HG03521 (cell line): ENCODE data around the gene LSM6.

ENCODE experiments used
- ATAC-seq: cut with Tn5 transposase; IDR thresholded peaks from one replicate; pipeline ENCODE4 v1.9.1; 2021; ENCODE audit warnings: mild to moderate bottlenecking, moderate library complexity; ENCODE audit not compliant: unreplicated experiment

Gene LSM6

DNA sequence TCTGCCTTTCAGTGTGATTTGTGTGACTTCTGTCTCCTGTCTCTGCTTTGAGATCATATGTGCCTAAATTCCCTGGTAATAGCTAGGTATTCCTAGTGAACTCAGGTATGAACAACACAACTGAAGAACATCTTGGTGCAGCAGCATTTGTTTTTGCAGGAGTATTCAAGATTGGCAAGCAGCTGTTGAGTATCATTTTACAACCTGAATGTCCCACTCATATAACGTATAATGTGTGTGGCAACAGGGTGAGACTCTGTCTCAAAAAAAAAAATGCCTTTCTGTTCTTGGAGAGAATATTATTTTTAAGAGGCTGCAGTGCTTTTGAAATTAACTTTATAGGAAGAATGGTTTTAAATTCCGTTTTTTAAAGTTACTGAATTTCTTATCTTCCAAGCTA lies 7.7 kb downstream of the LSM6 start:
- ATAC-seq: no peak

DNA sequence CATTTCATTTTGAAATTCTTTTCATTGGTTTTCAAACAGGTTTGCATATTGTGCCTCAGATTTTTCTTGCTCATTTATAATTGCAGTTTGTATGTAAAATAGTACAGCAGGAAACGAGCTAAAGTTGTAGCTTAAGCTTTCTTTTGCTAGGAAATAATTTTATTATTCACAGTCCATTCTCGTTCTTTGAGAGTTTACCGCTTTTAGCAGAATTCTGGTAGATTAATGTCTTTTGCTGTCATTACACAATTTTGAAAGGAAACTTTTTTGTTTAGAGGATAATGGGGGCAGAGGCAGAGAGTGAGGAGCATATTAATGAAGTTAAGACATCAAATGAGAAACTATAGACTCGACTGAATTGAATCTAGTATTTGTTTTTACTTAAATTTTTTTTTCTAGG lies 10.5 kb downstream of the LSM6 start:
- ATAC-seq: no peak

DNA sequence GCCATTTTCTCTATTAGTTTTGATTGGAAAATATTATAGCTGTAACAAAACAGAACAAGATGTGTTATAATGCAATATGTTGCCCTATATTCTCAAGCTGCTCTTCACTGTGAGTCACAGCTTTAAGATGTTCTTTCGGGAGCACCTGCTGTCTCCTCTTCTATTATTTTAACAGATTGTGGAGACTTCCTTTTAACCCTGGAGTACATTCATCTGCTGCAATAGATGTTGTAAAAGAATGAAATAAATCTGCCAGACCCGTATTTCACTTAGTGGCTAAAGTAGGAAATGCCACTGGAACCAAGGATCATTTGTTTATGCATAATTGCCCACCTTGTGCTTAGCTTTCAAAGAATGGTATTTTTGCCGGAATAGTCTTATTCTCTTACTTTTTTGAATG lies 11.1 kb downstream of the LSM6 start:
- ATAC-seq: no peak

DNA sequence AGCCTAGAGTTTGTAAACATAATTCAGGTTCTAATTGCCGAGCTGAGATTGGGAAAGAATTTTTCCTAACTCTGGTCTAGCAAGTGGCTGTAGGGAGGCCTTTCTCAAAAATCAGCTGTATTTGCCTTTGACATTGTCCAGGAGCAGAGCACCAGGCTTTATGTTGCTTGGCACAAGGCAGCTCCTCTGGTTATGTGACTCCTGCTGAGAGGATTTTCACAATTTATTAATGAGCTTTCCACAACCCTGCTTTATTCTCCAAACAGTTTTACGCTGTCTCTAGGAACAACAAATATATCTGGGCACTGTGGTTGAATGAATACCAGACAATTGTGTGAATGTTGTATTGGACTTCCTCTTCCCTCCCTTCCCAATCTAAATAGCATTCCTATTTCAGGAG lies 14.9 kb downstream of the LSM6 start:
- ATAC-seq: no peak

DNA sequence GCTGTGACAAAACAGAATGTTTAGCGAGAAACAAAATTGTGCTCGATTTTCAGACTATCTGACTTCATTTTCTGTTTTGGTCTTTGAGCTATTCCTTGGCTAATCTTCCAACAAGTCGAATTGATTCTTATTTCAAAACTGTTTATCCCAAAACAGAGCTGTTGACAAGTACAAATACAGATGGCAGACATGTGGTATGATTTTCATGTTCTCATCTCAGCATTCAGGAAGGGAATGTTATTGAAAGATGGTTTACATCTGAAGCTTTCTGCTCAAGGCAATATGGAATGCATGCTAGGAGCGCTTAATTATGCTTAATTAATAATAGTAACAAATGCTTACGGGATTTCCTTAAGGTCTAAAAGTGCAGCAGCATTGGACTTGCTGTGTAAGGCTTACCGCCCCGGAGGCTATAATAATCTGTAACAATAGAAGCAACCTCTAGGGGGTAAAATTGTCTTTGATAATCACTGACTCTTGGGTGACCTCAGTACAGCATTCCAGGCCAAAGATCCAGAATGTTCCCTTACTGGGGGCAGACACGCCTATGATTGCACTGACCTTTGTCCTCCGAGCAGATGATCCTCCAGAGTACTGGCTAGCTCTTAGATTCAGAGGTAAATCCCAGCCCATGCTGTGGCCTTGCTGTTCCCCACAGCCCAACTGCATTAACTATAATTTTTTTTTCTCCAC lies 16.4 kb downstream of the LSM6 start:
- ATAC-seq: no peak

DNA sequence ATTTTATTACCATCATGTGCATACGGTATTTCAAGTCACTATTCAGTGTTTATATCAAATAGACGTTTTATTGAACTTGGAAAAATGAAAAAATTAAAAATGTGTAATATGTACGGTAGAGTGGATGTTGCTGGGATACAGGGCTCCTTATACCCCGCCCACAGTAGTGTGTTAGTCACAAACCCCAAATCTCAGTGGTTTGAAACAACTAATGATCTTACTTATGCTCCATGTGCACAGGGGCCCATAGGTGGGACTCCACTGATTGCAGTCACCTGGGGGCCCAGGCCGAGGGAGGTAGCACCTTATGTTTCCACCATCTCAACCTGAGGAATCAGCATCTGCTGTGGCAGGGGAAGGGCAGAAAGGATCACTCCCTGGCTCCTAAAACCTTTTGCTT lies 18.1 kb downstream of the LSM6 start:
- ATAC-seq: no peak

DNA sequence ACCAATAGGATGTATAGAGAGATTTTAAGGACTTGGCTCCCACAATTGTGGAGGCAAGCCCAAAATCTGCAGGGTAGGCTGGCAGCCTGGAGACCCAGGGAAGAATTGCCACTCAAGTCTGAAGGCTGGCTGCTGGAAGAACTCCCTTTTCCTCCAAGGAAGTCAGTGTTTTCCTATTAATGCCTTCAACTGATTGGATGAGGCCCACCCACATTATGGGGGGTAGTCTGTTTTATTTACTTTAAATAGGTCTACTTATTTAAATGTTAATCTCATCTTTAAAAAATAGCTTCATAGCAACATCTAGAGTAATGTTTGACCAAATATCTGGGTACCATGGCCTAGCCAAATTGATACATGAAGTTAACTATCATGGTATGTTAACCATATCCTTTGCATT lies 18.7 kb downstream of the LSM6 start:
- no peak for ATAC-seq

DNA sequence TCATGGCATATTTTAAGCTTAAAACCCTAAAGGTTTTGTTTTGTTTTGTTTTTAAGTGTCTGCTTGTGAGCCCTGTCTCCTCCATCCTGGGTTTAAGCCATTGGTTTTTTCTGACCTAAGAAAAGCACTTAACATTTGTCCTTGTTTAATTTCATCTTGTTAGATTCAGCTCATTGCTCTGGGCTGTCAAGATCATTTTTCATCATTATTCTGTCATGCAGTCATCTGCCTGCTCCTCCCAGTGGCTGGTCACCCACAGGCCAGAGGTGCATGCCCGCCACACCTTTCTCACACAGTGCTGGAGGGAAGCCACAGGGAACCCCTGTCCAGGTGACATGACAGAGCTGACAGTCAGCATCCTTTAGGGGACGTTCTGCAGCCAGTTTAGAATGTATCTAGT lies 27.1 kb downstream of the LSM6 start:
- ATAC-seq: no peak

DNA sequence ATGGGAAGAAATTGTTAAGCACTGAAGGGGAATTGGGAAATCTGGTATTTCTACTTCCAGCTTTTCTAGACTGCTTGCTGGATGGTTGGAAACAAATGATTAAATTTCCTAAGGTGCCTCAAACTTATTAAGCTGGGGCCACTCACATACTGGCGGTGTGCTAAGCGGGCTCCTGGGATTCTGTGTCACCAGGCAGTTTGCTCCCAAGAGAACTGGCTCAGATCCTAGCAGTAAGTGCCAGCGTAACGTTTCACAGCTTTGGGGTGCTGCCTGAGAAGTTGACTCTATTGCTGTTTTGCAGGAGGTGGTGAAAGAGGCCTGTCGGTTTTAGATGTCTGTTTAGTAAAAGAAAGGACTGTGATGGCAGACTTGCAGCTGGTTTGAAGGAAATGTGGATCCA lies 31.9 kb downstream of the LSM6 start:
- ATAC-seq: no peak

DNA sequence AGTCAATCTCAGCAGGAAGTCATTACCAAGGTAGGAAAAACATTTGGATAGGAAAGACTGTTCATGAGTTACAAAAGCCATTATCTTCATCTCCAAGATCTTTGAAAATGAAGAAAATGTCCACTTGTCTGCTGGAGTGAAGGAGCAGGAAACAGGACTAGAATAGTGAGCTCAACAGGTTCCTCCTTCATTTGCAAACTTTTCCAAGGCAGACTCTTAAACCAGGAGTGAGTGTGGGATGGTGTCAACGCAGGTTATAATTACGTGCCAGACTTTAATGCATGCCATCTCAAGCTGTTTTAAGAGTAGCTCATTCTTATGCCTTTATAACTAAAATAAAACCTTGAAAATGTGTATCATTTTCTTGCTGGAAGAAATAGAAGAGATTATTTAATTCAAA lies 35.4 kb downstream of the LSM6 start:
- no peak for ATAC-seq

DNA sequence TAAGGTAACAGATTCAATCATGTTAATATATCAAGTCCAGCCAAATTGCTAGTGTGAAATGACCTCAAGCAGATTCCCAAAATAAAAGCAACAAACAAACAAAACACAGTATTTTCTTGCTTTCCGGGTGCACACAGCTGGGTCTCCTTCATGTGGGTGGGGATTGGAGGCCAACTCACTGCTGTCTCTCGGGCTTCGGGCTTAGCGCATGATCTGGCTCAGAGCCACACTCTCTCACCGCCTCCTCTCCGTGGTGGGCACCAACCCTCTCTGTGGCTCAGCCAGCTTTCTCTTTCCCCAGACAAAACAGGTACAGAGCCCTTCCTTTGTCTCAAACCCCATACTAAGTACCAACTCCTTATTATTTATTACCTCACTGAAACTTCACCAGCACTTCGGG lies 35.9 kb downstream of the LSM6 start:
- ATAC-seq: no peak

DNA sequence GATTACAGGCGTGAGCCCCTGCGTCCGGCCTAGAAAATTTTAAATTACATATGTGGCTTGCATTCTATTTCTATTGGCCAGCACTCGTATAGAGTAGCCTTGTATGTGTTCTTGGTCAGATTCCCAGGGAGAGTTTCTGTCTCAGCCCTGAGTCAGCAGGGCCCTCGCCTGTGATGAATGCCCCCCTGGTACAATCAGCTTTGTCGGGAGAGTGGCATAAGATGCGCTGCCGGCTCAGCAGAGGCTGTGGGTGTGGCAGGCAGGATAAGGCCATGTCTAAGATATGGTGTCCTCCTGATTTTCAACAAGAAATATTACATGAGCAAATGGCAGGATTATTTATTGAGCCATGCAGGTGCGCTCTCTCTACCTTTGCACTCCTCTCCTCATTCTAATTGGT lies 37.3 kb downstream of the LSM6 start:
- no peak for ATAC-seq

DNA sequence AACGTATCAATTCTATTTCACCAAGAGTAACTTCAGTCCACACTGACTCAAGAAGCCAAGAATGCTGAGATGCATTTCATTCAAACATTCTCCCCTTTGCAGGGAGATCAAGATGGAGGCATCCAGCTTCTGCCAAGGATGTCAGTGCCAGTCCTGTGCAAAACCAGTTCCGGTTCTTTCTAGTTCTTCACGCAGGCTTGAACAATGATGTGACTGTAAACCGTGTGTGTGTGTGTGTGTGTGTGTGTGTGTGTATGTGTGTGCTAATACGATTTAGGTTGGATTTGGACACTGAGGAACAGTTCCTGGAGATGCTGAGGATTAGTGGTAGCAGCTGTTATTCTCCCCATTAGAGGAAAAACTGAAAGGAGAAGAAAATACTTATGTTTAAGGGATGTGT lies 38.7 kb downstream of the LSM6 start, which contains the start of gene REELD1:
Gene REELD1 (plus strand): TSS at position 301 of the 400 bp plus-strand sequence. CDS start 2,415 bp downstream, outside the sequence.
- no peak for ATAC-seq

DNA sequence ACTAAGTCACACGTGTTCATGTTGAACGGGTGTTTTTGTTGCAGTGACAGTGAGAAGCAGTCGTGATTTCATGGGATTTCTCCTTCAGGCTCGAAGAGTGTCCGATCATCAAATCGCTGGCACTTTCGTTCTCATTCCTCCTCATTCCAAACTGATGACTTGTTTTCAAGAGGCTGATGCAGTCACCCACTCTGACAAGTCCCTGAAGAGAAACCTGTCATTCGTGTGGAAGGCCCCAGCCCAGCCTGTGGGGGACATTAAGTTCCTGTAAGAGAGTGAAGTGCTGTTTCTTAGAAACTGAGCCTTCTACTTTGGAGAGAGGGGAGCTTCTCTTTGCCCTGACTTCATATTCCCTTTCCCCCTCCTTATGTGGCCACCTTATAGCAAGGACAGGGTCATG lies 46.8 kb downstream of the LSM6 start:
- ATAC-seq: no peak

DNA sequence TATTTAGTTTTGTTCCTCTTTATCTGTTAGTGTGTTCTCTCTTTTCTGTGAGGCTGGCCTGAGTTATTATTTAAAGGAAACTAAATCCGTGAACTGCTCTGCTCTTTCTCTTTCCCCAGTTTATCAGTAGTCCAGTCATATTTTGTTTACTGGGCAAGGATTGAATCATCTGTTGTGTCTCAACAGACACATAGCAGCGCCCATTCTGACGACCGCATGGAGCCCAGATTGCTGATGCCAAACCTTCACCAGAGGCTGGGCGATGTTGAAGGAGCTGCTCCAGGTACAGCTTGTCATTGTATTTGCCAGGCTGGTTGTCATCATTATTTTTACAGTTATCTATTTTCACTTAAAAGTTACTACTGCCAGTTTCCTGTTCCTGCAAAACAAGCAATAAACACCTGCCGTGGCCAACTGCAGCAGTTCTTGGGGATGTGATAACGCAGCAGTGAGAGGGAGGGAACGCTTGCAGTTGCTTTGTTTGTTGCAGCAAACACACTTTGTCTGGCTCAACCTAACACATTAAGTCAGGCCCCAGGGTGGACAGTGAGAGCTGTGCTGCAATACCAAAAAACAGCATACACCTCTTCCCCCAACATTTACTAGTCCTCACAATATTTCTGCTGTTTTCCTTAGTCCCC lies 48.9 kb downstream of the LSM6 start:
- no peak for ATAC-seq

DNA sequence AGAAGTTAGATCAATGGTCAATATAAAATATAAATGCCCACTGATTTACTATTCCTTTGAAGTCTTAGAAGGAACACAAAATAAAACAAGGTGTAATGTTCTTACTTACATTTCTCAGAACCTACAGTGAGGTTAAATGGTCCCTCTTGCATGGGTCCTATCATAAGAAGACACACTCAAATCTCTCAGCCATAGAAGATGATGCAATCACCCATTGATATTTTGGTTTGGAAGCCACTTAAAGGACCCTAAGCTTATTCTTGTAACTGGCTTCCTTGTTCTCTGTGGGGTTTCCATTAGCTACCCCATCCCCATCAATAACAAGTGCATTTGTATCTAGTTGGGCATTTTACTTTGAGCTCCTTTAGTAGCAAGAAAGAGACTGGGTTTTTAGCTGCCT lies 53.9 kb downstream of the LSM6 start:
- ATAC-seq: no peak

DNA sequence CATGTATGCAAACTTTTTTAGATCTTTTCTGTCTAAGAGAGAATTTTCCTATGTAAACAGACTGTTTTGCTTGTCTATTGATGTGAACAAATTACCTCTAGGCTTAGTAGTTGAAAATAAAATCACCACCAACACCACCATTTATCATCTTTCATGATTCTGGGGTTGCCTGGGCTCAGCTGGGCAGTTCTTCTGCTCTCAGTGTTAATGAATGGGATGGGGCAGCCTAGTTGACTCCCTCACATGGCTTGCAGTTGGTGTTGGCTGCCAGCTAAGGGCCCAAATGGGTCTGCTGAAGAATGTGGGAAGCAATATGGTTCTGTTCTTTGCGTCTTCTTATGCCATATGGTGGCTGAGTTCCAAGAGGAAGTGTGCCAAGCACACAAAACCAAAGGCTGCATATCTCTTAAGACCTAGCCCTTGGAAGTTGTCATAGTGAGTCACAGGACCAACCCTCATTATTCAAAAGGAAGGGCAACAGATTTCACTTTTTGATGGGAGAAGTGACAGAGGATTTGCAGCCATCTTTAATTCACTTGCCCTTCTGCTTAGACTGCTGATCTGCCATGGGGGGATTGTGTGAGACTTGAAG lies 56.7 kb downstream of the LSM6 start:
- no peak for ATAC-seq

DNA sequence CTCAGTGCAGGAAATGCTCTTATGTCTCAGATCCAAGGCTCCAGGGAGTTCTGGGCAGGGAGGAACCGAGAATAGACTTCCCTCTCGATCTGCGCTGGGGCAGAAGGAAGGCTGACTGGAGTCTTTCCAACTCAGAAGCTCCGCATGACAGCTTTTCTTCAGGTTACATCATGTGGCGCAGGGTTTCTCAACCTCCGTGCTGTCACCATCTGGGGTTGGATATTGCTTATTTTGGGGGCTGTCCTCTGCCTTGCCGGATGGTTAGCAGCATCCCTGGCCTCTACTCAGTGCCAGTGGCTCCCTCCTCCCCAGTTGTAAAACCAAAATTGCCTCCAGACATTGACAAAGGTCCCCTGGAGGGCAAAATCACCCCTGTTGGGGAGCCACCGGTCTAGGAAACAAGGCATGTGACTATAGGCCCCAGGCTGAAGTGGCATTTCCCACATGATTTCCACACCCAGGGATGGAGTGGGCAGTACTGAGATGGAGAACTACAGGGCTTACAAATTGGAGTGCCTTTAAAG lies 60.2 kb downstream of the LSM6 start:
- no peak for ATAC-seq

DNA sequence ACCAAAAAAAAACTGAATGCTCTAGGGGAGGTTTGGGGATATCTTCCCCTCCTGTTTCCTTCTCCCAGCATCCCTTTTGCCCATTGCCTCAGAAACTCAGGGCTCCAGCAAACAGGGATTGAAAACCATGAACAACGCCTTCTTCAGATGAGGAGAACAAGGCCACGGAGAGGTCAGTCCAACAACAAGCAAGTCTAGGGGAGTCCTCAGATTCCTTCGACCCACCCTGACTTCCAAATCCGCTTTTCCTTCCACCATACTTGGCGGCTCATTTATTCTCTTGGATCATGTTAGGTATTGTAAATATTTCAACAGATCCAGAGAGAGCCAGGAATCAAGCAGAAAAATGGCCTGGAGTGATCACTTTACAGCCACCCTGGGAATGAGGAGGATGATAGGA lies 60.7 kb downstream of the LSM6 start:
- ATAC-seq: no peak

DNA sequence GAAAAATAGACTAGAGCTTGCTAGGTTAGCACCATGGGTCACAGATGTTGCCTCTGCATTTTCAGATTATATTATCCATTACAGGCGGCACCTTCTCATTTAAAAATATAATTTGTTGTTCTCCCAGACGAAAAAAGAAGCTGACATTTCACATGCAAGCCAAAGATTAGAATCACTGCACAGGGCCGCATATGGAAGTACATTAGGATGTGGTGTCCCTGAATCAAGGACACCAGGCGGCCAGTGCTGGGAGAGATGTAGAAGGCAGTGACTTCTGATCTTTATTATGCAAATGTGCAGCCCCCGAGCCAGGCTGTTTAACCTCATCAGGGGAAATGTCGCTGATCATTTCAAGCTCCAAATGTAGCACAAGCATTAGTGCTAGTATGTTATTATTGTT lies 61.6 kb downstream of the LSM6 start:
- no peak for ATAC-seq

DNA sequence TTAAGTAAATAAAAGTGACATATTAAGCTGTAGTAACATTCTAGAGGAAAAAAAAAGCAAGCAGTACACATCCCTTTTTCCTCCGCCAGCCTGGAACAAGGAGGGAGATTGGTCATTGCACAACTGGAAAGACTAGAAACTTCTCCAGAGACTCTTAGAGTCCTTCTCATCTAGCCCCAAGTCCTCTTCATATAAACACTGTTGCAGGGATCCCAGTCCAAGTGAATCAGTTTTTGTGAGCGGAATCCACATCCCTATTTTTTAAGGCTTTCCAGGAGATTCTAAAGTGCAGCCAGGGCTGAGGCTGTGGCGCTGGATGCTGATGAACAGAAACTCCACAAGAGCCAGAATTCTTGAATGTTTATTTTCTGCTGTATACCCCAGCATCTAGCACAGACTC lies 62.6 kb downstream of the LSM6 start:
- ATAC-seq: no peak
